Hematopoietic multipotent progenitor cell treated with erythropoietin and hydrocortisone succinate and interleukin-3 and kit ligand, for 17 days (in vitro differentiated cells): ENCODE measurements around the gene FRMD4A.
"Not testable (repeated sequence)": the region's sequence is repeated elsewhere in the genome, so short reads cannot be mapped to it uniquely, and the experiment has no call there.

Source experiments
- DNase-seq: peaks from one replicate; pipeline ENCODE4 v3.0.0-alpha.2; 2015; ENCODE audit warnings: low spot score

The FRMD4A gene

GRCh38 chr10:13775786-13776775 lies 554.6 kb downstream of the FRMD4A start:
- DNase-seq, result no peak

DNA sequence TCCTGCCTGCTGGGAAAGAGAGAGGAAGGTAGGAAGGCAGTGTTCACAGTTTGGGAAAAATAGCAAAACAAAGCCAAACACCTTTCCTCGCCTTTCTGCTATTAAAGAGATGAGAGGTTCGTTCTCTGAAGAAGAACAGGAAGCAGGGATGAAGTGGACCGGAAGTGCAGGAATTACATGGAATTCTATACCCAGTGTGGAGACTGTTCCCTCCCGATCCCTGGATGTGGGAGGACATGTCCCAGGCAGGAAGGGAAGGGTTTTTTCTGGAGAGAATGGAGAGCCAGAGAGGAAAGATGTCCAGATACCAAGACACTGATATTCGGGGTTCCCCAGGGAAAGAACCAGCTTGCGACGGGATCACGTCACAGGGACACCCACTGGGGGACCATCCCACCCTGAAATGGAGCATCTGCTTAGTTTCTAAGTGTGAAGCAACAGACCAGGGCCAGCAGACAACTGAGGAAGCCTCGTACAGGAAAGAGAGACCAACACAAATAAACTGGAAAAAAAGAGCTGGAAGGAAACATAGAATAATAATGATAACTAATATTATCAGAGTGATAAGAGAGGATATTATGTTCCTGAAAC lies 556.3 kb downstream of the FRMD4A start:
- no peak for DNase-seq

DNA sequence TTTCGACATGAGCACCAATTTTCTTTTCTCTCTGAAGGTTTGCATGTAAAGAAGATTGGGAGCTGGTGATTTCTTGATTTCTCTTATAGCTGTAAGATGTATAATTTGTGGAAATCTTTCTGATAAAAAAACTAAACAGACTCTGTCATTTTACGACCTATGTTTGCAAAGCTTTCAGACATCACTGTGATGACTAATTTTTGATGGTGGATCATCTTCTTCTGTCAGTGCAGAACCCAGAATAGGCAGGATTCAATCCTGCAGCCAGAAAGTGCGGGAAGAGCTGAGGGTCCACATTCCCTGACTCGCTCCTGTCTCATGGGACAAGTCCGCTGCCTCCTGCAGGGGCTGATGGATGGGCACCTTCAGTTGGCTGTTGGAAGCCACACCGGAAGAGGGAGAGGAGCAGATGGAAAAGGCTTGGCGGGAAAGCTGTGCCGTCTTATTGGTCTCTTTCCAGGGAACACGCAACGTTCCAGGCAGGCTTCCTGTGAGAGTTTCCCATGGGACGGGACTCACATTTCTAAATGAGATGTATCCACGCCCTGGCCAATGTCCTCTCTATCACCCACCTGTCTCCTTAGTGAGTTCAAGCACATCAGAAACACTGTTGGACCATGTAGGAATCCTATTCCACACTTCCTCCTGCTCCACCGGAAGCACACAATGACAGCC lies 557.1 kb downstream of the FRMD4A start:
- no peak for DNase-seq

GRCh38 chr10:13773043-13773442 lies 557.7 kb downstream of the FRMD4A start:
- no peak for DNase-seq

DNA sequence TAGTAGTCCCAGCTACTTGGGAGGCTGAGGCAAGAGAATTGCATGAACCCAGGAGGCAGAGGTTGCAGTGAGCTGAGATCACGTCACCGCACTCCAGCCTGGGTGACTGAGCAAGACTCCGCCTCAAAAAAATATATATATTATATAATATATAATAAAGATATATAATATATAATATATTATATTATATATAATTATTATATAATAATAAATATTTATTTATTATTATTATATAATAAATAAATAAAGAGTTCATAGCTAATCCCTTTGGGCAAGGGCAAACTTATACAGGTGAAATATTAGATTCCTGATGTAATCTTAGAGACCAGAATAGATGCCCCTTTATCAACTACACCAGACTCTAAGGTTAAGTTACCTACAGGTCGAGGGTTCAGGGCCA lies 558.7 kb downstream of the FRMD4A start:
- no peak for DNase-seq

- no peak for DNase-seq
Observed at GRCh38 chr10:13770760-13771493, 559.8 kb downstream of the FRMD4A start.

DNA sequence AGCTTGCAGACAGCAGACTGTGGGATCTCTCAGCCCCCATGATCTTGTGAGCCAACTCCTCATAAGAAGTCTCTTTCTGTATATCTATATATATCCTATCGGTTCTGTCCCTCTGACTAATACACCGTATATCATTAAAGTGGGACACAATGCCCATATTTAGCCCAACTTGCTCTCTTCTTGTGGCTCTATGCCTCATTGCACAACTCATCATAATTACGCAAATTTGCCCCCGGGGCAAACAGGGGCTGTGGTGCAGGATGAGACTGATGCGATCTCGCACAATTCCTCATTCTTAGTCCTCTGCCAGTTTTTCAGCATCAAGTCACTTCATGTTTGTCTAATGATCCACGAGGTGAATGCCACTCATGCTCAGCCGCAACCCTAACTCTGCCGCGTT lies 560.8 kb downstream of the FRMD4A start:
- no peak for DNase-seq

DNA sequence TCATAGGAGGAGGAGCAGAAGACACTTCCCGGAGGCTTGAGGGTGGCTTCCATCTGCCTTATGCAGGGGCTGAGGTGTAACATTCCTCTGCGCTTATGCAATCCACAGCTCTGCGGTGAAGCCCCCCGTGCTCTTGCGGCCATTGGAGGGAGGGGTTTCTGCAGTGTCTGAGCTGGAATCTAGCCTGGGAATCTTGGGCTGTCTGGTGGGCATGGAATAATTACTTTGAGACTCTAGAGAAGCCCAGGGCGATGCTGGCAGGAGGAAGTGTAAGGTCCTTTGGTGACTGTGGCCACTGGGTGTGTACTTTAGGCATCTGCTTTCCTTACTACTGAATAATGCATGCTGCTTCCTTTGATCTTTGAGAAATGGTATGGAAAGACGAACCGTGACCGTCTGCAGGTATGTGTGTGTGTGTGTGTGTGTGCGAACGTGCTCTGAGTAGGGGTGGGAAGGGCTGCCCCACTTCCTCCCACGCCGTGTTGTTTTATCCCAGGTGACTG lies 563.0 kb downstream of the FRMD4A start:
- DNase-seq, result no peak

- DNase-seq, result not testable (repeated sequence)
Observed at GRCh38 chr10:13767148-13767547, 563.6 kb downstream of the FRMD4A start.

DNA sequence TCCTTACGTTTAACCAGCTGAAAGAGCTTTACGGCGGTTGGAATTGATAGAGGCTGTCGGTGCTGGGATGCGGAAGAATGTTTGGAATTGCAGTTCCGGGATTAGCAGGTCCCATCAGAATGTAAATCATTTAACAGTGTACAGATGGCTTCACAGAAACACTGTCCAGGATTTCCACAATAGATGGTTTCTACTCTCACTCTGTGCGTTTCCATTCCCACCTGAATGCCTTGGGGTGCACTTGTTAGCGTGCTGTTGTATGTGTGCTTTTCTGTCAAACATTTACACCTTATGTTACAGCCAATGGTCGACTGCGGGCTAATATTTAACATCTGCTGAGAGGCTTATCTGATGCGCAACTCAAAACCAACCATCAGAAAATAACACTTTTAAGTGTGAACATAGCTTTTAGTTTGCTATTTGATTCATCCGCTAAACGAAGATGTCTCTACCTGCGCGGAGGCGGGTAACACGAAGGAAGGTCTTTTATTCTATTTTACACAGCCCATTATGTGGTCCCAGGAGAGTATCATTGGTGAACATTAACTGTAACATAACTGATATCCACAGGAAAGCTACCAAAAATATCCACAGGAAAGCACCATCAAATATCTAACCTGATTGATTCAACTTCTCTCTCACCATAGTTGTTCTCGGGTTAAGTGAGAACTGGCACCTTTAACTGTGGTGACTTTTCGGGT lies 564.9 kb downstream of the FRMD4A start:
- DNase-seq, result no peak

DNA sequence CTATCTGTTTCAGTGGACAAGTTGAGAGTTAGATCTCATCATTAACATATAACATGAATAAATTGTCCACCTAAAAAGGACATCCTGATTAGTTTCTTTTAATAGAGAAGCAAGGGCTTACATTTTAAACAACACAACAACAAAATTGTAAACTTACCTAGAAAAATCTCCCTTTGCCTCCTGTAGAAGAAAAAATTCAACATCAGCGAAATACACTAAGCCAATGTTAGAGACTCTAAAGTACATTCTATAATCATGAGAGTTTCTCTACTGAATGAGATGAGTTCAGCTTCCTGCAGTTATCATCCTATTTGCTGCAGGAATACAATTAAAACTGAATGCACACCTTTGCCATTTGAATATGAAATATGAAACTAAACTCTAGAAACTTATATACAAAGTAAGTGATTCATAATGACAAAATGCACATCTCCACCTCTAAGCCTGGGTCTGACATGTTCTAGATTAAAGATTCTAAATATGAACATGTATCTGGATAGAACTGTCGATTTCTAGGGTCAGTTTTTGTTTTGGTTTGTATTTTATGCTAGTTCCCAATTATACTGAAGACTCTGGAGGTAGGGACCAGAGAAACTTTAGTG lies 569.1 kb downstream of the FRMD4A start:
- no peak for DNase-seq

GRCh38 chr10:13759168-13759567 lies 571.6 kb downstream of the FRMD4A start:
- DNase-seq, result no peak

GRCh38 chr10:13758756-13759155 lies 572.0 kb downstream of the FRMD4A start:
- no peak for DNase-seq

- DNase-seq, result peak; percentile 18
Observed at GRCh38 chr10:13758312-13758711, 572.4 kb downstream of the FRMD4A start.

DNA sequence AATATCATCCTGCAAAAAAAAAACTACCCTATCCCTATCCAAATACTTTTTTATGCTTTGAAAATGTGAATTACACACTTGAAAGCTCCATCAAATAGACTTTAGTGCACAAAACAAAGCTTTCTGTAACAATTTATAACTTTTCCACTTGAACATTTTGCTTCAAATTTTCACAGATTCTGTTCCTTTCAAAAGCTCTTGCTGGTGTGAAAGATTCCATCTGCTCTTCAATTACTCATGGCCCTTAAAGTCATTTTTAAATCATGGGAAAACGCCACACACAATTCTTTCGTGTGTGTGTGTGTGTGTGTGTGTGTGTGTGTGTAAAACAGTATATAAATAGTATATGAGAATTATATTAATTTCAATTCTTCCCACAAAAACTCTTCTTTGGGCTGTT lies 576.4 kb downstream of the FRMD4A start:
- DNase-seq, result no peak

DNA sequence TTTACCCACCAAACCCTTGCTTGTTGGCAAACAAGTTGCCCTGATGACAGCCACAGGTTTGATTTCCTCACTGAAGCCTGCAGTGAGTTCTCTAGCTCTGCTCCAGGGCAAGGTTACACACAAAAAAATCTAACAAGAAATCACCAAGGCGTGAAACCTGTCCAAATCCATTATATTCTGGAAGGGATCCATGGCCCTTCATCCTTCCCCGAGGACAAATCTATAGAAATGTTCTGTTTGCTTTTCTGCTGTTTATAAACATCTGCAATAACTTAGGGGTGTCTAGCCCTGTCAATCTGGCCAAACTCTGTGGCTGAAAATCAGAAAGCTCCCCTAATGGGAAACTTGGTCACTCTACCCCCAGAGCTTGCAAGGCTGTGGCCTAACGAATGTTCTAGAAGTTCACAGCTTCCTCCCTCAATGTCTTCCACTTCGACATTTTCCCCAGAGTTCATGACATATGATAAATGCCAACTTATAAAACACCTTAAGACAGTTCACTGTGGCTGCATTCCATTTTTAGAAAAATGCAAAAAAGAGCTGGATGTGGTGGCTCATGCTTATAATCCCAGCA lies 579.4 kb downstream of the FRMD4A start:
- no peak for DNase-seq

GRCh38 chr10:13750299-13751190 lies 580.2 kb downstream of the FRMD4A start:
- no peak for DNase-seq

- DNase-seq, result no peak
Observed at GRCh38 chr10:13745271-13745670, 585.5 kb downstream of the FRMD4A start.

DNA sequence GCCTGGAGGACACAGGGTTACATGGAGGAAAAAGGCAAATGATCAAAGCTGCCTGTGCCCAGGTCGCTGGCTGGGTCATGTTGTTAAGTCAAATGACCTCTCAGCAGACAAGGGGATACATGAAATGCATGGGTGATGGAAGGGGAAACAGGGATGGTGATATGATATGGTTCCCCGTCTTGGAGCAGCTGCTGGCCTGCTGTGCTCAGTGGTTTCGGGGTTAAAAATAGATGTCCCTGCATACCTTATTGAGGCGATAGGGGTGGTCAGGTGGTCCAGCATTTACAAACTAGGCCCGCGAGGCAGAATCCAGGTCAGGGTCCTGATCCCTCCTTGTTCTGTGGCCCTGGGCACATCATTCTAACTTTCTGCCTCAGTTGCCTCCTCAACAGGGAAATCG lies 586.8 kb downstream of the FRMD4A start:
- no peak for DNase-seq
